ENCODE measurements around the gene PRDM15. TPM values are rescaled to one million over a fixed set of nuclear protein-coding genes. Genes with fewer than 3 reads are reported as not detected.

PRDM15 gene
- polyA plus RNA-seq, 3 donors, result 0.19 to 19.0 (median 0.74) TPM

- WGBS (ENCODE audit: insufficient coverage), result 95% methylated on average over 10 of the region's 11 CpGs
These were observed 4.5 kb downstream of the PRDM15 start for GRCh38 chr21:41874611-41875010.

DNA sequence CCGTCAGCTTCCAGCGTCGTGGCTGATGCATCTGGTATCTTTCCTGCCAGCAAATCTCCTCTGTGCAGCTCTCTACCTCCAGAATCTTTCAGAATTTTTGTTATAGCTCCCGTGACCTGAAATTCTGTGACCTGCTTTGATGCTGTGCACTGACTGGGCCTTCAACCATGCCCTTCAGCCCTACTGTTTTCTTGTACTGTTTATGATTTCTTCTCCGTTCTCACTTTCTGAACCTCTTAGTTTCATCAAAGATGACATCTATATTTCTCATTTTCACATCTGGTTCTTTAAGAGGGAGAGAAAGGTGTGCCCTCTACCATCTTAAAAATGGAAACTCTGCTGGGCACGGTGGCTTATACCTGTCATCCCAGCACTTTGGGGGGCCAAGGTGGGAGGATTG is 5.7 kb downstream of the PRDM15 start:
- Histone ChIP-seq H3K27ac (ENCODE audit: low read depth in 1 of 2, low read length in 2 of 2) (no peak overlapping the region), H2AFZ (ENCODE audit: insufficient read depth, low read depth, low read length, poor library complexity, severe bottlenecking) (no peak overlapping the region), H3K4me3 (replicated peaks in 1 of 3; ENCODE audit: low read depth in 2 of 3, low read length in 3 of 3) (no peak overlapping the region), H3K79me2 (ENCODE audit: insufficient read depth, low read length) (peaks cover 16% of the 10 kb centered on the region), H3K9ac (ENCODE audit: insufficient read depth, low read length, poor library complexity, severe bottlenecking) (no peak overlapping the region), H3K4me2 (replicated peaks; ENCODE audit: extremely low read depth, low read length, poor library complexity, severe bottlenecking) (no peak overlapping the region), H3K9me3 (replicated peaks in 1 of 2; ENCODE audit: control insufficient read depth in 1 of 2, insufficient read depth in 1 of 2, low read length in 2 of 2) (no peaks in the 10 kb centered on the region), H3K27me3 (ENCODE audit: control insufficient read depth in 2 of 2, insufficient read depth in 2 of 2, low read length in 2 of 2) (no peaks in the 10 kb centered on the region), H4K20me1 (ENCODE audit: insufficient read depth, low read length) (no peaks in the 10 kb centered on the region), H3K4me1 (ENCODE audit: control insufficient read depth in 1 of 2, insufficient read depth in 2 of 2, low read length in 2 of 2) (peaks cover 13 to 14% of the 10 kb centered on the region in 2 donors), H3K36me3 (replicated peaks in 1 of 2; ENCODE audit: control insufficient read depth in 1 of 2, insufficient read depth in 2 of 2, low read length in 2 of 2) (peaks cover 0 to 7% of the 10 kb centered on the region in 2 donors)
- Mint-ChIP-seq H3K36me3 (peaks cover 15 to 17% of the 10 kb centered on the region in 2 donors), H3K27ac (no peak overlapping the region), H3K4me3 (no peak overlapping the region), H3K9me3 (peaks cover 0 to 2% (median 0%) of the 10 kb centered on the region in 7 donors), H3K4me1 (peaks cover 20% of the 10 kb centered on the region), H3K27me3 (ENCODE audit: low read depth in 3 of 3) (peaks cover 0 to 1% (median 0%) of the 10 kb centered on the region in 3 donors)
- intact Hi-C loops (cut with micrococcal nuclease), result no loop called here
- TF ChIP-seq, protein P1, sequence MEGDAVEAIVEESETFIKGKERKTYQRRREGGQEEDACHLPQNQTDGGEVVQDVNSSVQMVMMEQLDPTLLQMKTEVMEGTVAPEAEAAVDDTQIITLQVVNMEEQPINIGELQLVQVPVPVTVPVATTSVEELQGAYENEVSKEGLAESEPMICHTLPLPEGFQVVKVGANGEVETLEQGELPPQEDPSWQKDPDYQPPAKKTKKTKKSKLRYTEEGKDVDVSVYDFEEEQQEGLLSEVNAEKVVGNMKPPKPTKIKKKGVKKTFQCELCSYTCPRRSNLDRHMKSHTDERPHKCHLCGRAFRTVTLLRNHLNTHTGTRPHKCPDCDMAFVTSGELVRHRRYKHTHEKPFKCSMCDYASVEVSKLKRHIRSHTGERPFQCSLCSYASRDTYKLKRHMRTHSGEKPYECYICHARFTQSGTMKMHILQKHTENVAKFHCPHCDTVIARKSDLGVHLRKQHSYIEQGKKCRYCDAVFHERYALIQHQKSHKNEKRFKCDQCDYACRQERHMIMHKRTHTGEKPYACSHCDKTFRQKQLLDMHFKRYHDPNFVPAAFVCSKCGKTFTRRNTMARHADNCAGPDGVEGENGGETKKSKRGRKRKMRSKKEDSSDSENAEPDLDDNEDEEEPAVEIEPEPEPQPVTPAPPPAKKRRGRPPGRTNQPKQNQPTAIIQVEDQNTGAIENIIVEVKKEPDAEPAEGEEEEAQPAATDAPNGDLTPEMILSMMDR (IDR thresholded peaks at IDR 0.05), result no peak
- no peak for DNase-seq
- 100% methylated on average over 4 of the region's 6 CpGs for WGBS (ENCODE audit: insufficient coverage)

More at GRCh38 chr21:41874611-41875010, 4.5 kb downstream of the PRDM15 start:
- Histone ChIP-seq H3K4me3 (replicated peaks in 1 of 3; ENCODE audit: low read depth in 2 of 3, low read length in 3 of 3) (no peak overlapping the region), H4K20me1 (ENCODE audit: insufficient read depth, low read length) (no peaks in the 10 kb centered on the region), H3K4me1 (ENCODE audit: control insufficient read depth in 1 of 2, insufficient read depth in 2 of 2, low read length in 2 of 2) (peaks cover 15 to 18% of the 10 kb centered on the region in 2 donors), H3K9me3 (replicated peaks in 1 of 2; ENCODE audit: control insufficient read depth in 1 of 2, insufficient read depth in 1 of 2, low read length in 2 of 2) (no peaks in the 10 kb centered on the region), H3K36me3 (replicated peaks in 1 of 2; ENCODE audit: control insufficient read depth in 1 of 2, insufficient read depth in 2 of 2, low read length in 2 of 2) (peaks cover 0 to 7% of the 10 kb centered on the region in 2 donors), H3K4me2 (replicated peaks; ENCODE audit: extremely low read depth, low read length, poor library complexity, severe bottlenecking) (no peak overlapping the region), H3K27ac (ENCODE audit: low read depth in 1 of 2, low read length in 2 of 2) (no peak overlapping the region), H2AFZ (ENCODE audit: insufficient read depth, low read depth, low read length, poor library complexity, severe bottlenecking) (no peak overlapping the region), H3K27me3 (ENCODE audit: control insufficient read depth in 2 of 2, insufficient read depth in 2 of 2, low read length in 2 of 2) (no peaks in the 10 kb centered on the region), H3K9ac (ENCODE audit: insufficient read depth, low read length, poor library complexity, severe bottlenecking) (no peak overlapping the region), H3K79me2 (ENCODE audit: insufficient read depth, low read length) (peaks cover 18% of the 10 kb centered on the region)
- H3K27me3 Mint-ChIP-seq (ENCODE audit: low read depth in 3 of 3), result peaks cover 0 to 1% (median 0%) of the 10 kb centered on the region in 3 donors
- TF ChIP-seq, protein P1 (IDR thresholded peaks at IDR 0.05), result no peak
- no peak overlapping the region for H3K4me3 Mint-ChIP-seq
- peaks cover 20% of the 10 kb centered on the region for H3K4me1 Mint-ChIP-seq
- peaks cover 0 to 2% (median 0%) of the 10 kb centered on the region in 7 donors for H3K9me3 Mint-ChIP-seq
- no peak overlapping the region for H3K27ac Mint-ChIP-seq
- H3K36me3 Mint-ChIP-seq, result peaks cover 14 to 15% of the 10 kb centered on the region in 2 donors
- DNase-seq, result no peak
- intact Hi-C loops (cut with micrococcal nuclease), result loop anchor here (5.0 kb wide), 2 partner anchors 48 to 58 kb away; no protein-coding TSS in a partner anchor
